Kidney (tissue), 14 donors: ENCODE measurements around the gene DIPK1C. TPM values are rescaled to one million over a fixed set of nuclear protein-coding genes. Genes with fewer than 3 reads are reported as not detected.

Source experiments
- DNase-seq, 5 donors: peaks; one replicate each; pipeline ENCODE4 v3.0.0-alpha.2; 2013 to 2020
- FAIRE-seq: peaks from 2 replicates; lab custom pipeline; 2012; peaks lifted over from hg19 to GRCh38; lab: Jason Lieb, UNC
- H3K27ac ChIP-seq, 2 donors: one replicate each; pipeline ENCODE4 v1.7.0; 2013; ENCODE audit warnings: low read depth in 2 of 2, low read length in 2 of 2, inconsistent platforms in 1 of 2
- H3K27me3 ChIP-seq: one replicate; pipeline ENCODE4 v1.7.1; 2013; ENCODE audit warnings: low read length, inconsistent platforms; ENCODE audit not compliant: control insufficient read depth, insufficient read depth
- H3K36me3 ChIP-seq, 3 donors: one replicate each; pipeline versions ENCODE4 v1.7.0 to v1.7.1; 2013; ENCODE audit warnings: low read length in 3 of 3, control low read depth in 1 of 3, inconsistent platforms in 1 of 3; ENCODE audit not compliant: insufficient read depth in 3 of 3, control insufficient read depth in 2 of 3
- H3K4me1 ChIP-seq, 3 donors: one replicate each; pipeline versions ENCODE4 v1.7.0 to v1.7.1; 2013; ENCODE audit warnings: low read length in 3 of 3, inconsistent platforms in 1 of 3, low read depth in 1 of 3; ENCODE audit not compliant: control insufficient read depth in 2 of 3, insufficient read depth in 2 of 3
- H3K4me3 ChIP-seq, 3 donors: one replicate each; pipeline versions ENCODE4 v1.7.0 to v1.8.1; 2013; ENCODE audit warnings: low read length in 3 of 3, control low read depth in 1 of 3, inconsistent platforms in 1 of 3
- H3K9ac ChIP-seq, 3 donors: one replicate each; pipeline versions ENCODE4 v1.7.0 to v1.7.1; 2013; ENCODE audit warnings: low read length in 3 of 3, control low read depth in 1 of 3, inconsistent platforms in 1 of 3
- H3K9me3 ChIP-seq, 3 donors: one replicate each; pipeline versions ENCODE4 v1.7.0 to v1.7.1; 2013; ENCODE audit warnings: low read length in 3 of 3, control low read depth in 1 of 3, inconsistent platforms in 1 of 3; ENCODE audit not compliant: control insufficient read depth in 2 of 3, insufficient read depth in 1 of 3
- CTCF ChIP-seq: IDR thresholded peaks from 3 replicates; pipeline ENCODE4 v1.5.1; 2012; ENCODE audit warnings: mild to moderate bottlenecking, moderate library complexity, borderline replicate concordance; ENCODE audit not compliant: insufficient read depth; ENCODE audit errors: extremely low read depth
- intact Hi-C: fragments of 100-400 bp; cut with DNase I; formaldehyde crosslinking; loops from one replicate; pipeline ENCODE4 v1.11.1; 2022
- polyA plus RNA-seq: library from polyadenylated mRNA; stranded (reverse); fragments of 350-450 nt; fragmentation: Illumina TruSeq; extraction: RNeasy Lipid Tissue Mini Kit (QIAGEN cat#74804); gene quantifications from one replicate; pipeline ENCODE4 v1.2.3, GENCODE V29; 2014; ENCODE audit warnings: low read depth, low replicate concordance; ENCODE audit not compliant: insufficient read depth
- total RNA-seq: library from RNA; stranded (reverse); fragmentation: NEBNext Ultra II Directional; extraction: Animal tissue kit (Norgen Biotek cat#: 25700); gene quantifications from one replicate; pipeline ENCODE4 v1.2.1, GENCODE V29; 2021
- donor health status: control.
- donor health status: control.
- donor health status: control.
- donor health status: control.
- donor health status: control.
- donor health status: DM: yes; HTN: yes; CAD: no.
- donor health status: Normal renal cell carcinoma (clear cell type).

The DIPK1C gene
- total and polyA plus RNA-seq, 2 donors from 2014 or later = 0.09 TPM; not detected in 1

GRCh38 chr18:74460825-74461224 lies 3.7 kb upstream of the DIPK1C start:
- no peaks in the 10 kb centered on the region for H3K36me3 ChIP-seq
- peaks cover 3% of the 10 kb centered on the region for H3K27me3 ChIP-seq
- no peak for DNase-seq
- no peak overlapping the region for H3K27ac ChIP-seq
- no peak for FAIRE-seq
- H3K9me3 ChIP-seq = peaks cover 0 to 8% (median 0%) of the 10 kb centered on the region in 3 donors
- intact Hi-C loops = no loop called here
- peaks cover 0 to 2% (median 0%) of the 10 kb centered on the region in 3 donors for H3K4me1 ChIP-seq
- TF ChIP-seq CTCF = no peak
- H3K9ac ChIP-seq = no peak overlapping the region
- H3K4me3 ChIP-seq = no peak overlapping the region

- Histone ChIP-seq H3K4me3 (no peak overlapping the region), H3K4me1 (peaks cover 0 to 2% (median 0%) of the 10 kb centered on the region in 3 donors), H3K36me3 (no peaks in the 10 kb centered on the region), H3K9me3 (peaks cover 0 to 8% (median 0%) of the 10 kb centered on the region in 3 donors), H3K9ac (no peak overlapping the region), H3K27me3 (peaks cover 5% of the 10 kb centered on the region), H3K27ac (no peak overlapping the region)
- intact Hi-C loops = no loop called here
- no peak for DNase-seq
- TF ChIP-seq CTCF = no peak
- FAIRE-seq = no peak
Observed at GRCh38 chr18:74459889-74460288, 2.8 kb upstream of the DIPK1C start.

- TF ChIP-seq CTCF = no peak
- H3K4me1 ChIP-seq = peaks cover 0 to 2% (median 0%) of the 10 kb centered on the region in 3 donors
- FAIRE-seq = no peak
Observed at GRCh38 chr18:74457725-74458421, 765 bp upstream of the DIPK1C start.

More at GRCh38 chr18:74457725-74458421, 765 bp upstream of the DIPK1C start:
- Histone ChIP-seq H3K36me3 (no peaks in the 10 kb centered on the region), H3K4me3 (no peak overlapping the region), H3K27me3 (peaks cover 9% of the 10 kb centered on the region), H3K9ac (no peak overlapping the region), H3K27ac (no peak overlapping the region), H3K9me3 (peaks cover 0 to 6% (median 0%) of the 10 kb centered on the region in 3 donors)
- intact Hi-C loops = no loop called here
- no peak for DNase-seq
